Brain microvascular endothelial cell (primary cell): ENCODE results near the gene FAM174C.

ENCODE experiments used
- DNase-seq: peaks from one replicate; pipeline ENCODE4 v3.0.0-alpha.2; 2020
- H3K27ac ChIP-seq: fragments of 250-450 bp; sonication (Bioruptor Pico); 2 replicates; pipeline ENCODE4 v1.5.1; 2020; ENCODE audit warnings: mild to moderate bottlenecking, moderate library complexity
- H3K27me3 ChIP-seq: fragments of 250-450 bp; sonication (Bioruptor Pico); replicated peaks from 2 replicates; pipeline ENCODE4 v1.5.1; 2020; ENCODE audit warnings: mild to moderate bottlenecking
- H3K36me3 ChIP-seq: fragments of 250-450 bp; sonication (Bioruptor Pico); replicated peaks from 2 replicates; pipeline ENCODE4 v1.5.1; 2020; ENCODE audit warnings: mild to moderate bottlenecking
- H3K4me3 ChIP-seq: 2 replicates; pipeline ENCODE4 v1.5.1; 2011; ENCODE audit warnings: low read depth, mild to moderate bottlenecking, control low read depth, low read length, moderate library complexity
- in situ Hi-C: cut with HindIII; loops from 2 replicates; pipeline ENCODE4 v1.10.0; 2017; ENCODE audit warnings: low sequenced_read_pairs, low pct_ligation_motif_present
- TF ChIP-seq, protein P1 (sequence below): IDR thresholded peaks from 2 replicates; pipeline ENCODE4 v1.5.1; 2011; ENCODE audit warnings: low read depth, mild to moderate bottlenecking, moderate library complexity, low read length, control low read depth, inconsistent platforms; ENCODE audit errors: missing control alignments

Gene FAM174C

DNA sequence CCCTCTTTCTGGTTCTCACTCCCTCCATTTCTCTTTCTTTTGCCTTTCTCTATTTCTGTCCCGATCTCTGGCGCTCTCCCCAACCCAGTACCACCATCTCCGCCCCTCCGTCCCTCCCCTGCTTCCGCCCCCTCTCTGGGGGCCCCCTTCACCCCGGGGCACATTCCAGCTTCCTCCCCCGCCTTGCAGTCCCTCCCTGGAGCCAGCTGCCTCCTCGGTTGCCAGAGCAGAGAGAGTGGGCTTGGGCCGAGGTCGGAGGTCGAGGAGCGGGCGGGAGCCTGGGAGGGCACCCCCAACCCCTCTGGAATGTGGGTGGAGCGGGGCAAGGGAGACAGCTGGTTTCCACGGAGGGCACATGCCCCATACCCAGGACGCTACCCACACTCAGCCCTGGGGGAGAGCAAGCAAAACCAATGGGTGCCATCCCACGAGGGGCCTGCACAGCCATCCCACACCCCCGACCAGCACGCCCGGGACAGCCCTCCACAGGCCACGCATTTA, 12.7 kb upstream of the FAM174C start:
- H3K27ac ChIP-seq = no peak overlapping the region
- in situ Hi-C loops = no loop called here
- TF ChIP-seq, protein P1, sequence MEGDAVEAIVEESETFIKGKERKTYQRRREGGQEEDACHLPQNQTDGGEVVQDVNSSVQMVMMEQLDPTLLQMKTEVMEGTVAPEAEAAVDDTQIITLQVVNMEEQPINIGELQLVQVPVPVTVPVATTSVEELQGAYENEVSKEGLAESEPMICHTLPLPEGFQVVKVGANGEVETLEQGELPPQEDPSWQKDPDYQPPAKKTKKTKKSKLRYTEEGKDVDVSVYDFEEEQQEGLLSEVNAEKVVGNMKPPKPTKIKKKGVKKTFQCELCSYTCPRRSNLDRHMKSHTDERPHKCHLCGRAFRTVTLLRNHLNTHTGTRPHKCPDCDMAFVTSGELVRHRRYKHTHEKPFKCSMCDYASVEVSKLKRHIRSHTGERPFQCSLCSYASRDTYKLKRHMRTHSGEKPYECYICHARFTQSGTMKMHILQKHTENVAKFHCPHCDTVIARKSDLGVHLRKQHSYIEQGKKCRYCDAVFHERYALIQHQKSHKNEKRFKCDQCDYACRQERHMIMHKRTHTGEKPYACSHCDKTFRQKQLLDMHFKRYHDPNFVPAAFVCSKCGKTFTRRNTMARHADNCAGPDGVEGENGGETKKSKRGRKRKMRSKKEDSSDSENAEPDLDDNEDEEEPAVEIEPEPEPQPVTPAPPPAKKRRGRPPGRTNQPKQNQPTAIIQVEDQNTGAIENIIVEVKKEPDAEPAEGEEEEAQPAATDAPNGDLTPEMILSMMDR = no peak
- H3K4me3 ChIP-seq = peak overlapping the region; percentile 9
- H3K36me3 ChIP-seq = peaks cover 7% of the 10 kb centered on the region
- DNase-seq = no peak
- H3K27me3 ChIP-seq = no peaks in the 10 kb centered on the region

- Histone ChIP-seq H3K36me3 (peaks cover 2% of the 10 kb centered on the region), H3K4me3 (no peak overlapping the region), H3K27ac (no peak overlapping the region), H3K27me3 (no peaks in the 10 kb centered on the region)
- in situ Hi-C loops = no loop called here
- no peak for DNase-seq
- TF ChIP-seq, protein P1 = no peak
Observed at GRCh38 chr19:1263188-1263587, 12.1 kb upstream of the FAM174C start.

- Histone ChIP-seq H3K27ac (peak overlapping the region; percentile 5), H3K27me3 (no peaks in the 10 kb centered on the region), H3K4me3 (no peak overlapping the region), H3K36me3 (no peaks in the 10 kb centered on the region)
- in situ Hi-C loops = no loop called here
- peak; percentile 78 for DNase-seq
- TF ChIP-seq, protein P1 = no peak
Observed at GRCh38 chr19:1264801-1265614, 10.3 kb upstream of the FAM174C start.

DNA sequence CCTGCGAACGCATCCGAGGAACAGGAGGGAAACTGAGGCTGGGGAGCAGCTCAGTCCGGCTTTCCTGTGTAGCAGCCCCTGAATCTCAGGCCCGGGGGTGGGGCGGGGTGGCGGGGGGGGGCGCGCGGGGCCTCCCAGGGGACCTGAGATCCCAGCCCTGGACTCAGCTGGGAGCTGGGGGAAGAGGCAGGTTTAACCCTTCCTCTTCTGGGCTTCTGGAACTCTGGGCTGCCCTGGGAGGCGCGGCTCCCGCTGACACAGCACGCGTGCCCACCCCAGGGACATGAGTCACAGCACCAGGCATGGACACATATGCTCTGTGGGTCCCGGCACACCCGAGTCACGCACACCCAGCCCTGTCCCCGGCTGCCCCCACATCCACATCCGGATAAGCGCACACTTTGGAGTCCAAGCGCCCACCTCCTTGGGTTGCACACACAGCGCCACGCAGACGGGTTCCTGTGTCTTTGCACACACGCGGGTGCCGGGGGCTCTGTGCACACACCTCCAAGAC, 9.7 kb upstream of the FAM174C start:
- TF ChIP-seq, protein P1 = no peak
- no peaks in the 10 kb centered on the region for H3K36me3 ChIP-seq
- H3K27ac ChIP-seq = peak overlapping the region; percentile 65
- H3K4me3 ChIP-seq = peak overlapping the region; percentile 46
- no peaks in the 10 kb centered on the region for H3K27me3 ChIP-seq
- DNase-seq = peak; percentile 67
- in situ Hi-C loops = no loop called here

GRCh38 chr19:1266129-1266915, 9.0 kb upstream of the FAM174C start:
- no peaks in the 10 kb centered on the region for H3K27me3 ChIP-seq
- H3K4me3 ChIP-seq = peak overlapping the region; percentile 46
- peak overlapping the region; percentile 65 for H3K27ac ChIP-seq
- peak; percentile 66 for DNase-seq
- in situ Hi-C loops = no loop called here
- peaks cover 6% of the 10 kb centered on the region for H3K36me3 ChIP-seq
- TF ChIP-seq, protein P1 = no peak
